Cardiac fibroblast (primary cell): Measurements from ENCODE around the gene ABCC2.
"Not testable (repeated sequence)": the region's sequence is repeated elsewhere in the genome, so short reads cannot be mapped to it uniquely, and the experiment has no call there.

ENCODE experiments used
- DNase-seq, 2 donors: peaks; one replicate each; pipeline versions ENCODE4 v3.0.0 to v3.0.0-alpha.2; 2010; ENCODE audit warnings: low read depth in 2 of 2
- H3K4me3 ChIP-seq, 2 donors: replicated peaks in 1 of 2; 1 replicate in 1 of 2; 2 replicates in 1 of 2; pipeline ENCODE4 v1.5.1; 2011; ENCODE audit warnings: low read depth in 2 of 2, low read length in 2 of 2, mild to moderate bottlenecking in 2 of 2, moderate library complexity in 1 of 2
- CTCF ChIP-seq: IDR thresholded peaks from one replicate; pipeline ENCODE4 v1.5.1; 2011; ENCODE audit warnings: low read depth, mild to moderate bottlenecking, low read length, inconsistent platforms

The ABCC2 gene

GRCh38 chr10:99743841-99744240 is 38.6 kb upstream of the ABCC2 start:
- H3K4me3 ChIP-seq = no peak overlapping the region
- no peak for DNase-seq

GRCh38 chr10:99746166-99746565 is 36.3 kb upstream of the ABCC2 start:
- not testable (repeated sequence) for H3K4me3 ChIP-seq, DNase-seq

More at GRCh38 chr10:99743841-99744240, 38.6 kb upstream of the ABCC2 start:
- no peak for TF ChIP-seq CTCF

- TF ChIP-seq CTCF = no peak
- no peak overlapping the region for H3K4me3 ChIP-seq
- no peak for DNase-seq
Observed at GRCh38 chr10:99748823-99749451, 33.5 kb upstream of the ABCC2 start.

- H3K4me3 ChIP-seq = no peak overlapping the region
- DNase-seq = no peak
- TF ChIP-seq CTCF = no peak
Observed at GRCh38 chr10:99750641-99751040, 31.8 kb upstream of the ABCC2 start.

GRCh38 chr10:99754670-99755069 is 27.8 kb upstream of the ABCC2 start:
- no peak overlapping the region for H3K4me3 ChIP-seq
- TF ChIP-seq CTCF = no peak
- peak in 1 of 2 donors; percentile 32 for DNase-seq

- no peak for DNase-seq
- no peak overlapping the region for H3K4me3 ChIP-seq
- TF ChIP-seq CTCF = no peak
Observed at GRCh38 chr10:99756159-99756558, 26.3 kb upstream of the ABCC2 start.

GRCh38 chr10:99758211-99758891 is 24.1 kb upstream of the ABCC2 start:
- TF ChIP-seq CTCF = no peak
- peak; percentile 60 to 61 for DNase-seq
- H3K4me3 ChIP-seq = no peak overlapping the region
